Stimulated activated CD4-positive, alpha-beta T cell treated with anti-CD3 and anti-CD28 coated beads, Interleukin-15, amount 100 ng/mL, for 24 hours (primary cell): ENCODE results near the gene PJA1.

Experiments used
- DNase-seq: peaks from one replicate; pipeline ENCODE4 v3.0.0-alpha.2; 2020

The PJA1 gene

GRCh38 chrX:69163936-69164741, 1.1 kb downstream of the PJA1 start:
- peak; percentile 61 for DNase-seq

GRCh38 chrX:69162361-69162865, 2.8 kb downstream of the PJA1 start:
- DNase-seq = no peak

- DNase-seq = no peak
Measured at GRCh38 chrX:69161786-69162349, 3.4 kb downstream of the PJA1 start.

DNA sequence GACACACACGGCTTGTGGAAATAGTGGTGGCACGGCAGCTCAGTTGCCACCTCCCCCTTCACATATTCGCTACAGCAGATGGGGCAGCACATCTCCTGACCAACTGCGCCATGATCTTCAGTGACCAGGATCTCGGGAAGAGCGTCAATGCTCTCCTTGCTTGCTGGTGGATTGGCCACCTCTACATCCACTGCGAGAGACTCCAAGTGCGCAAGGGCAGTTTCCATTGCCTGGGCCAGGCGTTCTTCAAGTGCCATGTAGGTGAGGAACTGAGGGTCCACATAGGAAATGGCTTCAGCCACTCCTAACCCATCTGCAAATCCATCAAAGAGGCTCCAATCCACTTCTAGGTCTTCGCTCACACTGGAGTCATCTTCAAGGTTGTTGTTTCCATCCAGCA, 3.9 kb downstream of the PJA1 start:
- no peak for DNase-seq

DNA sequence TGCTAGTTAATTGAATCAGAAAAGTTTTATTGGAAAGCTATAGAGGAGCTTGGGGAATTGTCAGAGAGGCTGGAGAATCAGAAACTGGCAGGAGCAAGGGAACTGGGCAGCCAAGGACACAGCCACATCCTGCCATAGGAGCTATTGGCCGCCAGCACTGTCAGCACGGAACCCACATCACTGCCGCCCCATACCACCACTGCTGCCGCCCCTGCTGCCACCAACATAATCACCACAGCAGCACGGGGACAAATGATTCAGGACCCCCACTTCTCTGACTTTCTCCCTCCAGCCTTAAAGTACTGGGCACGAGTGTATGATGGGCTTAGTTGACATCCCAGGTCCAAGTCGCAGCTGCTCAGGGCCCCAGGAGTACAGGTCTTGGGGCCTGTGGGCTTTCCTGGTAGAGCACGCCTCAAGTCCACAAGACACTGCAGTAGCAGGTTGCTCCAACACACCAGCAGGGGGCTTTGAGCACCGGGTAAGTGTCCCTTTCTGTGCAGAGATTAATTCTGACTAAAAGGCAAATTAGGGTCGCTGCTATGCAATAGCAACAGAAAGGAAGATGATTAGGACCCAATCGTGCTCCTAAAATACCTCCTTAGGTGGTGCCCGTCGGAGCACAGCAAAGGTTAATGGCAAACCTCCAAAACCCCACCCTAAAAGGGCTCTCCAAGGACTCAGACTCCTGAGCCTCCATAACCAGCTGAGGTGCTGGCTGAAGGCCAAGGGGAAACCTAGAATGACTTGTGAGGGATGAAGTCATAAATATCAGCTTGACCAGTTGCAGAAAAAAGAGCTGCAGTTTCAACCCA, 6.9 kb downstream of the PJA1 start:
- peak; percentile 27 for DNase-seq

DNA sequence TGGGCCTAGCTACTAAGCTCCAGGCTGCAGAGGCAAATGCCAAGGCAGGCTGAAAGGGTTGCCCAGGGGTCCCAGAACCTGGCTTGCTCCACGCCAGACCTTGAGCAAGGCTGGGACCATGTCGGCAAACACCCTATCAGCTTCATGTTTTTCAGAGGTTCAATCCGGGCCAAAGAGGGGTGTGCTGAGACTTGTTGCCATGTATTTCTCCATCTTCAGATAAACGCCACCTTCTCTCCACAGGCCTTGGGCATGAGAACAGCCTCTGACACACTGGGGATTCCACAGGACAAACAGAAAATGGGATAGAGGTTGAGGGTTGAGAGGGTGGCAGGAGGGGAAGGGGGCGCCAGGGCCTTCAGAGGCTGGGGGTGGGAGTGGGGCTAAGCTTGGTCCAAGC, 8.6 kb downstream of the PJA1 start:
- DNase-seq = no peak

DNA sequence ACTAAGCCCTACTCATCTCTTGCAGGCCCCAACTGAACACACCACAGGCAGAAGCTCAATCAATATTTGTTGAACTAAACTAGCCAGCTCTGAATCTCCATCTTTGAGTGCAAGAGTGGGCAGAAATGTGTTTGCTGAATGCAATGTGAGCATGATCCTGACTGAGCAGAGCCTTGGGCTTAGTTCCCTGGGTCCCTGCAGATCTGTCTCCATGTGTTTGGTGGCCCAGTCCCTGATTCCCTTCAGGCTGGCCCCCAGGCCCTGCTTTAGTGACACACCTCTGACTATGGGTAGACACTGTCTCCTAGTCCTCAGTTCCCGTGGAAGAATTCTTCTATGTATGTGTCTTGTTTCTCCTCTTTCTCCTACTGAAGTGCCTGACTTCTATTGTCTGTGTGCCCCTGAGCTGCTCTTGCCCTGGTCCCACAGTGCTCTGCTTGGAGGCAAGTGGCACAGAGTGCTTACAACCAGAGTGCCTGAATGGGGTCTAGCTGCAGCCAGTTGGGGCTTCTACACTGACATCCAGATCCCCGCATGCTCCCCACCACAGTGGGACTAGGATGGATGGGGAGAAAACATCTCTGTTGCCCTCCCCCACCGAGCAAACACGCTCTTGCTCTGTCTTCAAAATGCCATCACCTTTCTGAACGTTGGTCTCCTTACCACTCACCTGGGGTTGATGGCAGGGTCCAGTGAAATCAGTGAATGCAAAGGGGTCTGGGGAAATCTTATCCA, 9.3 kb downstream of the PJA1 start:
- no peak for DNase-seq

DNA sequence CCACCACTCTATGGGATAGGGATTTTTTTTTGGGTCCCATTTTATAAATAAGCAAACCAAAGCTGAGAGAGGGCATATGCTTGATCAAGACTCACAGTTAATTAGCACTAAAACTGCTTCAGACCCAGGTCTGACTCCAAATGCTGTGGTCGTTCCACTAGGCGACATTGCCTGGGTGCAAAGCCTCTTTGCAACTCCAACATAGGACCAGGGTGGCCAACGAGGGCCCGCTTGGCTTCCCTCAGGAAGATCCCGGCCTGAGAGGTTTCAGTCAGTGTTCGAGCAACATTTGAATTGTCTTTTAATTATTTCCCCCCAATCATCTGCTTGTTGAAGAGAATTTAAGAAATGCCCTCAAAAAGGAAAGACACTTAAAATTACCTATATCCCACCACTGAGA, 11.2 kb downstream of the PJA1 start:
- no peak for DNase-seq

GRCh38 chrX:69153060-69153730, 12.1 kb downstream of the PJA1 start:
- no peak for DNase-seq

- DNase-seq = no peak
Measured at GRCh38 chrX:69152417-69152841, 12.8 kb downstream of the PJA1 start.

DNA sequence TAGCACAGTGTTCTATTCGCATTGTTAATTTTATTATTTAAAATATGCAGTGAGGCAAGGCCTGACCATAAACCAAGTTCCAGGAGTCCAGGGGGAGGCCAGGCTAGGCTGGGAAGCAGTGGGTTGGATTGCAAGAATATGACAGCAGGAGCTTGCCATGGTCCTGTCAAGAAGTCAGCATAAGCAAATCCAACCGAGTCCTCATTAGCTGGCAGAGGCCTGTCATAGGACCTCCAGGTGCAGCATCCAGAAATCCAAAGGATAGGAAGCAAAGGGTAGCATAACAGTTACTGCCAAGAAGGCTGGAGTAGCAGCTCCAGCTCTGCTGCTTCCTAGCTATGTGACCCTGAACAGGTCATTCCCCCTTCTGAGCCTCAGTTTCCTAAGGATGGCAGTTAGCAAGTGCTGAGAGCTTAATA, 13.4 kb downstream of the PJA1 start:
- DNase-seq = no peak

GRCh38 chrX:69150281-69150960, 14.8 kb downstream of the PJA1 start:
- no peak for DNase-seq

DNA sequence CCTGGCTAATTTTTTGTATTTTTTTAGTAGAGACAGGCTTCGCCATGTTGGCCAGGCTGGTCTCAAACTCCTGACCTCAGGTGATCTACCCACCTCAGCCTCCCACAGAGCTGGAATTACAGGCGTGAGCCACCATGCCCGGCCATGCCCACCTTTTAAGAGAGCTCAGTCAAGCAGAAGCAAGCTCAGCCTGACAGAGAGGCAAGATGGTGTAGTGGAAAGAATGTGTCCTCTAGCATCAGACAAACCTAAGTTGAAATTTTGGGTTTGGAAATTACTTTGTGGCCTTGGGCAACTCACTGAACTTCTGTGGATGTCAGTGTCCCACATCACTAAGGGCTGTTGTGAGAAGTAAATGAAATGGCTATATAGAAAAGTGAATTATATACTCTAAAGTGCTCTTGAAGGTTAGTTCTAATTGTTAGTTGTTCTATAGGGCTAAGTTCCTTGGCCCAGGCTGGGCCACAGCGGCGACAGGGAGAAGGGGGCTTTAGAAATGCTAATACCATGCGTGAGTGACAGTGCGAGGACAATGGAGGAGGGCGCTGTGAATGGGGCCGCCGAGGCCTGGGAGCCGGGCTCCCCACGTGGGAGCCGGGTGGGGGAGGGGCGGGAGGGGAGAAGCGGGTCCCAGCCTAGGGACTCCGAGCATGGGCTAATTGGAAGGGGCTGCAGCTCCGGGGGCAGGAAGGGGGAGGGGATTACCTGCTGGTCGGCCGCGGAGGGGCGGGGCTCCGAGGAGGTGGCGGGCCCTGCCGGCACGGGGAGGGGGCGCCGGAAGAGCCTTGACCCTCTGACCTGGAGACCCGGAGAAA, 15.6 kb downstream of the PJA1 start:
- DNase-seq = no peak

- DNase-seq = no peak
Measured at GRCh38 chrX:69148946-69149345, 16.3 kb downstream of the PJA1 start.

GRCh38 chrX:69146739-69147138, 18.5 kb downstream of the PJA1 start:
- no peak for DNase-seq

DNA sequence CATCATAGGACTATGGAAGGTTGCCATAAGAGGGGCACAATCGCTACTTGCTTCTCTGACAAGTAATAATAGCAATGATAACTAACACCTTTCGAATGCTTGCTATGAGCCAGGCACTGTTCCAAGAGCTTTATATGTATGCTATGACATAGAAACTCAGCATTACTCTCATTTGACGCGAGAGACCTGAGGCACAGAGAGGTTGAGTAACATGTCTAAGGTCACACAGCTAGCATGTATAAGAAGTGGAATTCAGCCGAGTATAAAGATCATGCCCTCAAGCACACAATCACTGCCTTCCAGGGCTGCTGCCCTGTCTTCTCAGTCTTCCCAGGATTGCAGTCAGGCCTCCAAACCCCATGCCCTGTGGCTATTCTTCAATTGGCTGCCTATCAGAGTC, 19.5 kb downstream of the PJA1 start:
- DNase-seq = no peak

- DNase-seq = no peak
Measured at GRCh38 chrX:69144838-69145680, 20.2 kb downstream of the PJA1 start.

DNA sequence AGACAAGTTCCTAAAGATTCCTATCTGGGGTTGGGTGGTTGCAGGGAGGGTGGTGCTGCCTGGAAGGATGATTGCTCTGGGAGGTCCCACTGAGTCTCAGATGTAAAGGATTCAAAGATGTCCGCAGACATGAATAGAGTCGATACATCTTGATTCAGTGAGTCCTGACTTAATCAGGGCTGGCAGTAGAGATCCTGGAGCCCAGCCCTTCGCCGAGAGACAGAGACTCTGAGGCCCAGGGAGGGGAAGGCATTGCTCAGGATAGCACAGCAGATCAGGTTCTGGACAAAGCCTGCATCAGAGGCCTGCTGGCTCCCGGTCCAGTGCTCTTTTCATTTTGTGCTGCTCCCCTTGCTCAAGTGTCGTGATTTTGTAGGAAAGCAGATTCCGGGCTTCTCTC, 21.7 kb downstream of the PJA1 start:
- DNase-seq = no peak

DNA sequence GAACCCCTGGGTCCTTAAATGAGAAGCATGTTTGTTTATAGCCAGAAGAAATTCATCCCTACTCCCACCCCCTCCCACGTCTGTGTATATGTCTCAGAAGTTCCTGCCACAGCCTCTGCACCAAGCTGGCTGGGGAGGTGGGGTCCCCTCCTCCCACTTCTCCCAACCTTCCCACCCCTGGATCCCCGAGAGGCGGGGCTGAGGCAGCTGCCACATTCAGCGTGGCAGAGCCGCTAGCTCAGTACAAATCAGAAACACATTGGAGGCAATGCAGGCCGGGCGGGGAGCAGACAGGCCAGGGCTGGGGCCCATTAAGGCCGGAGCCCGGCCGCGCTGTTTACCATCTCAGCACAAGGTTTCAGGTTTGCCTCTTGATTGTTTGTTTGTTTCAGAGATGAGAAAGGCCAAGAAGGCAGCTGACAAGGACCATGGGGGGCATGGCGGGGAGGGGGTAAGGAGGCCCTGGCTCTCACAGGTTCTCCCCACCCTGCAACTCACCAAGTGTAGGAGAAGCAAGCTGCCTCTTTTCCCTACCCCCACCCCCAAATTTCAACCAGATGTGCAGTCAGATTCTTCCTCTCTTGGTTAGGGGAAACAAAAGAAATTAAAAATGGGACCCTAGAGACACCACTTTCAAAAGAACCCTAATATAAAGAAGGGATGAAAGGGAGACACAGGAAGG, 22.3 kb downstream of the PJA1 start:
- no peak for DNase-seq
